Kidney tubule cell (primary cell): ENCODE results near the gene TTBK2.
"Not testable (repeated sequence)": the region's sequence is repeated elsewhere in the genome, so short reads cannot be mapped to it uniquely, and the experiment has no call there.

Experiments
- DNase-seq: peaks from one replicate; pipeline ENCODE4 v3.0.0-alpha.2; 2018; ENCODE audit warnings: low spot score

Gene TTBK2

GRCh38 chr15:42825599-42825998, 95.0 kb downstream of the TTBK2 start:
- DNase-seq = no peak

- no peak for DNase-seq
Observed at GRCh38 chr15:42820811-42821210, 99.8 kb downstream of the TTBK2 start.

- no peak for DNase-seq
Observed at GRCh38 chr15:42819786-42820185, 100.8 kb downstream of the TTBK2 start.

- DNase-seq = no peak
Observed at GRCh38 chr15:42811433-42811832, 109.1 kb downstream of the TTBK2 start.

- no peak for DNase-seq
Observed at GRCh38 chr15:42808913-42809312, 111.7 kb downstream of the TTBK2 start.

GRCh38 chr15:42805266-42805665, 115.3 kb downstream of the TTBK2 start:
- DNase-seq = no peak

GRCh38 chr15:42804739-42805138, 115.8 kb downstream of the TTBK2 start:
- no peak for DNase-seq

- no peak for DNase-seq
Observed at GRCh38 chr15:42803436-42803835, 117.1 kb downstream of the TTBK2 start.

GRCh38 chr15:42802168-42802567, 118.4 kb downstream of the TTBK2 start:
- DNase-seq = no peak

GRCh38 chr15:42800731-42801474, 119.7 kb downstream of the TTBK2 start:
- DNase-seq = no peak

- DNase-seq = no peak
Observed at GRCh38 chr15:42798802-42799201, 121.8 kb downstream of the TTBK2 start.

- no peak for DNase-seq
Observed at GRCh38 chr15:42796955-42797782, 123.4 kb downstream of the TTBK2 start.

GRCh38 chr15:42788725-42789124, 131.9 kb downstream of the TTBK2 start:
- DNase-seq = no peak

- DNase-seq = no peak
Observed at GRCh38 chr15:42786978-42787377, 133.6 kb downstream of the TTBK2 start.

- DNase-seq = no peak
Observed at GRCh38 chr15:42785569-42785968, 135.0 kb downstream of the TTBK2 start.

GRCh38 chr15:42784705-42785104, 135.9 kb downstream of the TTBK2 start:
- DNase-seq = no peak

- DNase-seq = no peak
Observed at GRCh38 chr15:42782716-42783115, 137.9 kb downstream of the TTBK2 start.

GRCh38 chr15:42775416-42775815, 145.2 kb downstream of the TTBK2 start:
- DNase-seq = no peak

GRCh38 chr15:42772901-42773300, 147.7 kb downstream of the TTBK2 start:
- DNase-seq = no peak

- DNase-seq = no peak
Observed at GRCh38 chr15:42772144-42772543, 148.4 kb downstream of the TTBK2 start.

GRCh38 chr15:42766109-42766508, 154.5 kb downstream of the TTBK2 start:
- DNase-seq = not testable (repeated sequence)

GRCh38 chr15:42764154-42764731, 156.3 kb downstream of the TTBK2 start:
- not testable (repeated sequence) for DNase-seq

GRCh38 chr15:42761813-42762212, 158.8 kb downstream of the TTBK2 start:
- DNase-seq = not testable (repeated sequence)
